ENCODE measurements around the gene PI16.

PI16 gene

DNA sequence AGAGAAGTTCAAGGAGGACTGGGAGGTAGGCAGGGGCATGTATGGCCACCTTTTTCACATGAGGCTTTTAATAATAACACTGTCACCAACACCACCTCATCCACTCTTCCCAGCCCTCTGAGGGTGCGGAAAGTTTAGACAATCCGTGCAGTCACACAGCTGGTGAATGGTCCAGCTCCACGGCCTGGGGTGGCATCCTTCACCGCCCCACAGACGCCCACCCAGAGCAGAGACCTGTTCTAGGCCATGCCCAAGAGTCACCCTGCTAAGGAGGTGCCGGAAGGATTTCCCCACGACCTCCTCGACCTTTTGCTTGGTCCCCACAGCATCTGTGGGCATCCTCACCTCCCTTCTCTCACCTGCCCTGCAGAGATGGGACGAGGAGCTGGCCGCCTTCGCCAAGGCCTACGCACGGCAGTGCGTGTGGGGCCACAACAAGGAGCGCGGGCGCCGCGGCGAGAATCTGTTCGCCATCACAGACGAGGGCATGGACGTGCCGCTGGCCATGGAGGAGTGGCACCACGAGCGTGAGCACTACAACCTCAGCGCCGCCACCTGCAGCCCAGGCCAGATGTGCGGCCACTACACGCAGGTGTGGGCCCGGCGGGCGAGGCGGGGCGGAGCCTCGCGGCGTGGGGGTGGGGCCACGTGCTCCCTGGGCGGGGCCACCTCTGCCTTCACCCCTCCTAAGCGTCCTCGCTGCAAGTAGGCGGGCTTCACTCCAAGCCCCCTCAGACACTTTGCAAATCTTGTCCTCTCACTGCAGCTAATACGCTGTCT is 4.4 kb downstream of the PI16 start:
- no peak for DNase-seq

DNA sequence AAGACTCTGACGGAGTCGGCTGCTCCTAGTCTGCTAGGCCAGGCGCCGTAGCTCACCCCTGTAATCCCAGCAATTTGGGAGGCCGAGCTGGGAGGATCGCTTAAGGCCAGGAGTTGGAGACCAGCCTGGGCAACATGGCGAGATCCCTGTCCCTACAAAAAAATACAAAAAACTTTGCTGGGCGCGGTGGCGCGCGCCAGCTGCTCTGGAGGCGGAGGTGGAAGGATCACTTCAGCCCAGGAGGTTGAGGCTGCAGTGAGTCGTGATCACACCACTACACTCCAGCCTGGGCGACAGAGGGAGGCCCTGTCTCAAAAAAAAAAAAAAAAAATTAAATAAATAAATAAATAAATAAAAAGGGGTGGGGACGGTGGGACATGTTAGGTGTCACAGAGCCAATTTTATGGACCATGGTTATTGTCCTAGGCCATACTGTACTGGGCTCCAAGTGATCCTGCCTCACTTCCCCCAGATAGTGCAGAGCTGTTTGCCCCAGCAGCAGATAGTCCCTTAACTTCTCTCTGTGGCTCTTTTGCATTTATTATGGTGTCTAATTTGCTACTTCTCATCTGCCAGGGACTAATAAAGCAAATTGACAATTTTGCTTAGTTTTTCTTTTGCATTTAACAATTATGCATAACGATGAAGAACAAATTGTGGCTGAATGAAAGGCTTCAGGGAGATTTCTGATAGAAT is 5.2 kb downstream of the PI16 start:
- DNase-seq = no peak

DNA sequence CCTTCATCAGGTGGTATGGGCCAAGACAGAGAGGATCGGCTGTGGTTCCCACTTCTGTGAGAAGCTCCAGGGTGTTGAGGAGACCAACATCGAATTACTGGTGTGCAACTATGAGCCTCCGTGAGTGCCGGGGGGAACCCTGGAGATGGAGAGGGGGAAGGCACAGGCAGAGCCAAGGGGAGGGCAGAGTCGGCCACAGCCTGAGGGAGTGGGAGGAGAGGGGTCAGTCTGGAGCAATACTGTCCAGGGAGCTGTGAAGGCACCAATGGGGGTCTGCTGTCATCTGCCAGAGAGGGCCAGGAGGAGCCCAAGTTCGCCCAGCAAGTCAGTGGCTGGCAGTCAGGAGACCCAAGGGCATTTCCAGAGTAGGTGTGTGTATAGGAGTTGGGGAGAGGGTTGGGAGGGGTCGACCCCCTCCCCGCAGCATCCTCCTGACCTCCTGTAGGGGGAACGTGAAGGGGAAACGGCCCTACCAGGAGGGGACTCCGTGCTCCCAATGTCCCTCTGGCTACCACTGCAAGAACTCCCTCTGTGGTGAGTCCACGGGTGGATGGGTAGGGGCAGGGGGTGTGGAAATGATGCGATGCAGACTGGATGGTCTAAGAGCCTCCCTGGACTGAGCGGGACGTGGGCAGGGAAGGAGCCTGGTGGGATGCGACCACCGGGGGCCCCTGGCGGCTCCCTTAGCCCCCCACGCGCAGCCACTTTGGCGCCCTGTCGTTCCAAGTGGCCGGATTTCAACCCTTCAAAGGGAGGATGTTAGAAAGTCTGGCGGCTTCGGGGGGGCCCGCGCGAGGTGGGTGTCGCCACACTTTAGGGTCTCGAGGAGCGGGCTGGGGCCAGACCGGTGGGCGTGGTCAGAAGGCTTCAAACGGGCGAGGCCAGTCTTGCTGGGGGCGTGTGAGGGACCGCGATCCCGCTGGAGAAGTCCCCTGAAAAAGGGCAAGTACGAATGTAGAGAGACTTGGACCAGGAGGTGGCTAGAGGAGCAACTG is 7.2 kb downstream of the PI16 start:
- no peak for DNase-seq

DNA sequence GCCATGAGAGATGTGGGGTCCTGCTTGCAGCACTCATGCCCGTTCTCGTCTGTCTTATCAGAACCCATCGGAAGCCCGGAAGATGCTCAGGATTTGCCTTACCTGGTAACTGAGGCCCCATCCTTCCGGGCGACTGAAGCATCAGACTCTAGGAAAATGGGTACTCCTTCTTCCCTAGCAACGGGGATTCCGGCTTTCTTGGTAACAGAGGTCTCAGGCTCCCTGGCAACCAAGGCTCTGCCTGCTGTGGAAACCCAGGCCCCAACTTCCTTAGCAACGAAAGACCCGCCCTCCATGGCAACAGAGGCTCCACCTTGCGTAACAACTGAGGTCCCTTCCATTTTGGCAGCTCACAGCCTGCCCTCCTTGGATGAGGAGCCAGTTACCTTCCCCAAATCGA is 8.3 kb downstream of the PI16 start:
- peak; percentile 69 to 70 for DNase-seq

DNA sequence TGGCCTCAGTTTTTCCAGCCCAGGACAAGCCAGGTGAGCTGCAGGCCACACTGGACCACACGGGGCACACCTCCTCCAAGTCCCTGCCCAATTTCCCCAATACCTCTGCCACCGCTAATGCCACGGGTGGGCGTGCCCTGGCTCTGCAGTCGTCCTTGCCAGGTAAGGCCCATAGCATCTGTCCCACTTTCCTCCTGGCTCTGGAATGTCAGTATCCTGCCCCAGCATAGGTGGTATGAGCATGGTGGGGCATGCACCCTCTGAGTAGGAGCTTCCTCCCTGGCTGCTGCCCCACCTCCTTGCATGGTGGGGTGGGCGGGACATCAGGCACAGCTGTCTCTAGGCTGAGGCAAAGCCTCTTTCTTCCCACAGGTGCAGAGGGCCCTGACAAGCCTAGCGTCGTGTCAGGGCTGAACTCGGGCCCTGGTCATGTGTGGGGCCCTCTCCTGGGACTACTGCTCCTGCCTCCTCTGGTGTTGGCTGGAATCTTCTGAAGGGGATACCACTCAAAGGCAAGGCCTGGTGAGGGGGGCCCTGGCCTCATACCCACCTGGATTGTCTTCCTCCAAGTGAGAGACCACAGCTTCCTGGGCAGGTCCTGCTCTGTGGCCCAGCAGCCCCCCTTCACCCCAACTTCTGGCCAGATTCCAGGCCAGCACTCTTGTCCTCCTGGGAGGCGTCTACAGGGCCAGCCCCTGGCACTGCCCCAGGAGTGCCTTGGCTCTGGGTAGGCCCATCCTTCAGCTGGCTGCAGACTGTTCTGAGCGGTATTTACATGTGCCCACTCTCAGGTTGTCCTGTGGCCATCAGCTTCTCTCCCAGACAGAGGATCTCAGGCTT is 9.1 kb downstream of the PI16 start:
- no peak for DNase-seq

DNA sequence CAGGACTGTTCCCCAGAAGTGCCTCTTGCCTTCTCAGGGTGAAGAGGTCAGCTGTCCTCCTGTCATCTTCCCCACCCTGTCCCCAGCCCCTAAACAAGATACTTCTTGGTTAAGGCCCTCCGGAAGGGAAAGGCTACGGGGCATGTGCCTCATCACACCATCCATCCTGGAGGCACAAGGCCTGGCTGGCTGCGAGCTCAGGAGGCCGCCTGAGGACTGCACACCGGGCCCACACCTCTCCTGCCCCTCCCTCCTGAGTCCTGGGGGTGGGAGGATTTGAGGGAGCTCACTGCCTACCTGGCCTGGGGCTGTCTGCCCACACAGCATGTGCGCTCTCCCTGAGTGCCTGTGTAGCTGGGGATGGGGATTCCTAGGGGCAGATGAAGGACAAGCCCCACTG is 9.8 kb downstream of the PI16 start:
- DNase-seq = no peak

DNA sequence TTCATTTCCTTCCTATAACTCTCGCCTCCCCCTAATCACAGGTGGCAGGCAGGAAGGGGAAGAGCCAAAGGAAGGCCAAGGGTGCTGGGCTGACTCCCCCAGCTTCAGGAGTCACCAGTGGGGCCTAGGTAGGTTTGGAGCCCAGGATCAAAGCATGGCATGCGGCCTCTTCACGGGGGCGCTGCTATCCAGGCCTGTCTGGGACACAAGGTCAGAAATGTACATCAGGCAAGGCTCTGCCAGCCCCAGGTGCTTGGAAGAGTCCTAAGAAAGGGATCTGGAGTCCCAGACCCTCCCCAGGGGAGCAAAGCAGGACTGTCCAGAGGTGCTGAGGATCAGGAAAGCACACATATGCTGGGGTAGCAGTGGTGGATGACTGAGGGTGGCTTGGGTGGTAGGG is 10.4 kb downstream of the PI16 start:
- no peak for DNase-seq

DNA sequence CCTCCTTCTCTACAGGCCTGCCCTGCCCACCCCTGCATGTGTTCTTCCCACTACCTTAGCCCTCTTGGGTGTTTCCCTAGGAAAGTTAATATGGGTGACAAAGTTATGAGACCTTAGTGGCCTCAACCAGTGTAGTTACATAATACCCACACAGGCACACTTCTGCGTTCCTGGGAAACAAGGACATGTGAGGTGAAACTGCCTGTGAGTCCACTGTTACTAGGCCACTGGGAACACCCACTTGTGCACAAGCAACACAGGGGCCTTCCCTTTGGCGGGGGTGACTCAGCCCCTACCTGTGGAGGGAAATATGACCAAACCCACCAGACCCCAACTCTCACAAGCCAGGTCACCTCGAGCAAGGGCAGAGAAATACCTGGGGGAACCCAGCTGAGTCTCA is 12.8 kb downstream of the PI16 start:
- no peak for DNase-seq

DNA sequence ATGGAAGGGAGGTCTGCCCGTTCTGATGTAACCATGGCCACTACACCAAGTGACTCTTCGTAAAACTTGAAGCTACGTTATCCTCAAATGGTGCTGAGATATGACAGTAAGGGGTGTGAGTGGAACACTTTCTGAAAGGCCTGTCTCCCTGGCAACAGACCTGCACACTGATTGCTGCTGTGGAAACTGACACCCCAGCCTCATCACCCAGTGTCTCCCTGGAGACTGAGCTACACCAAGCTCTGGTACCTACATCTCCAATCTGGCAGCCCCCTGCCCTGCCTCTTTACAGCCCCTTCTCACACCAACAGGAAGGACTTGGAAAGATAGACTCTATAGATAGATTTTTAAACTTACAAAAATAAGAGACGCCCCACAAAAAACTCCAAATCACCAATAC is 13.2 kb downstream of the PI16 start:
- no peak for DNase-seq

DNA sequence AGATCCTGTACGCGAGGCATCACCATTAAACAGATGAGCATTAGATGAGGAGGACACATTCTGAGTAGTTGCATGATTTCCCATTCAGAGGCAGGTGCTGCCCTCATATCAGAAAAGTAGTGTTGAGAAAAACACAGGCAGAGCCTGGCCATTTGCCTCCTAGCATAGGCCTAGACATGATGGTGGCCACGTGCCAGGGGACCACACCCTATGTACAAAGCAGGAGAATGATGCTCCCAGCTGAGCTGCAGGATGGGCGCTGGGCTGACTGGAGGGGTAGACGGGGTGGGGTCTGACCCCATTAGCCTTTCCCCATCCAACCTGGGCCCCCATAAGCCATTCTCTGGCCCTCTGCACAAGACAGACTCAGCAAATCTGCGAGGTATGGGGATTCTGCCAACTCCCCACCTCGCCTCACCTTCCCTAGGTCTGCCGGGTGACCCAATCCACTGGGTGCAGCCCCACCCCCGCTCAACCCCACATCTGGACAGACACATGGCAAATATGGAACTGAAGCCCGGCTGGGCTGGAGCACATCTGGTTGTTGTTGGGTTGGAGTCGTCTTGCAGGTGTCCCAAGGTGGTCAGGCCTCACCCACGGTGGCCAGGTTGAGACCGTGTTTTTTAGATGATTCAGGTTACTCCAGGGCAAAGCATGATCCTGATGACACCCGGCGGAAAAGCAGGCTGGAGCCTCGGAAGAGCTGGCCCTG is 13.9 kb downstream of the PI16 start:
- no peak for DNase-seq

DNA sequence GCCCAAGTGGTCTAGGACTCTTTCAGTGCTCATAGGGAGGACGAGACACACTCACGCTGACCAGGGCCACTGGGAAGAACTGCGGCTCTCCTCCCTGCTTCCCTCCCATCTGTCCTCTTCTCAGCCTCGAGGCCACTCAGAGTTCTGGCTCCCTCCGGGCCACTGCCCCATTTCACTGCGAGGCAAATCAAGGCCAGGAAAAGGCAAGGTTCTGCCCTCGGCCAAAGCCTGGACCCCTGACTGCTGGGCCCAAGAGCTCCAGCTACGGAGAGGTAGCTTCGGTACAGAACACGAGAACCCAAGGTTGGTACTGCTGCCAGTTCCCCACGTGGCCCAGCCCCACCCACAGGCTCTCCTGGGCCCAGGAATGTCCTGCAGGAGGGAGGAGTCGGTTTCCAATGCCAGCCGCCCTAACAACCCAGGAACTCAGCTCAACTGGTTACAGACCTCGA is 14.7 kb downstream of the PI16 start:
- DNase-seq = no peak

DNA sequence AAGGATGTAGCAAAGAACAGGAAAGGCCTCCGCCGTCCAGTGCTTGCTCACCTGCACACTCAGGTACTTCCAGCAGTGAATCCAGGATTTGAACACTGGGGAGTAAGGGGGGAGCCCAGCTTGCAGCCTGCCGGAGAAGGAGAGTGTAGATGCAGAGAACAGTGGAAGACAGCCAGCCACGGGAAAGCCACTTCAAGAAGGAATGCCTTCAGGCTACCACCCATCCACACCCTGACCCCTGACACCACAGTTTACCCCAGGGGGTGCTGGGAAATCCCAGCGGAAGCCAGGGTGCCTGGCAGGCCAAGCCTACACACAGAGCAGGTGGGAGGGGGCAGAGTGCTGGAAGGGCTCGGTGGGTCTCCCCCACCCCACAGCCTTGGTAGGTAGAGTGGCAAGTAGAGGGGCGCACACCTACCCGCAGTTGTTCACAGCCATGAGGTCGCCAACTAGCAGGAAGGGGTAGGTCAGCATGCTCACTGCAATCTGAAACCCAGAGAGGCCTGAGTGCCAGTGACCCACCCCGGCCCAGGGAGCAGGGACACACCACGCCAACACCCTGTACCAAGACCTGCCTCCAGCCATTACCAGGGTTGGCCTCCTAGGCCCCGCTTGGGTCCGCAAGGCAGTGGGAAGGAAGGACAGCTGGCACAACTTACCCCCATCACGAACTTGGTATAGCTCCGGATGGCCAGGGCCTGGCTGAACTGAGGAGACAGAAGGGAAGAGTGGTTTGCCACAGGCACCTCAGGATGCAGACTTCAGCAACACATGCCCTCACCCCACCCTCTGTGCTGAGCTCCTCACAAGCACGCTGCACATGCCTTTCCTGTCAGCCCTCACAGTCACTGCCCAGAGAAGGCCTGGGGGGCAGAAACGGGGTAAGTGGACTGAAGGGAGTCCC is 15.7 kb downstream of the PI16 start:
- no peak for DNase-seq

DNA sequence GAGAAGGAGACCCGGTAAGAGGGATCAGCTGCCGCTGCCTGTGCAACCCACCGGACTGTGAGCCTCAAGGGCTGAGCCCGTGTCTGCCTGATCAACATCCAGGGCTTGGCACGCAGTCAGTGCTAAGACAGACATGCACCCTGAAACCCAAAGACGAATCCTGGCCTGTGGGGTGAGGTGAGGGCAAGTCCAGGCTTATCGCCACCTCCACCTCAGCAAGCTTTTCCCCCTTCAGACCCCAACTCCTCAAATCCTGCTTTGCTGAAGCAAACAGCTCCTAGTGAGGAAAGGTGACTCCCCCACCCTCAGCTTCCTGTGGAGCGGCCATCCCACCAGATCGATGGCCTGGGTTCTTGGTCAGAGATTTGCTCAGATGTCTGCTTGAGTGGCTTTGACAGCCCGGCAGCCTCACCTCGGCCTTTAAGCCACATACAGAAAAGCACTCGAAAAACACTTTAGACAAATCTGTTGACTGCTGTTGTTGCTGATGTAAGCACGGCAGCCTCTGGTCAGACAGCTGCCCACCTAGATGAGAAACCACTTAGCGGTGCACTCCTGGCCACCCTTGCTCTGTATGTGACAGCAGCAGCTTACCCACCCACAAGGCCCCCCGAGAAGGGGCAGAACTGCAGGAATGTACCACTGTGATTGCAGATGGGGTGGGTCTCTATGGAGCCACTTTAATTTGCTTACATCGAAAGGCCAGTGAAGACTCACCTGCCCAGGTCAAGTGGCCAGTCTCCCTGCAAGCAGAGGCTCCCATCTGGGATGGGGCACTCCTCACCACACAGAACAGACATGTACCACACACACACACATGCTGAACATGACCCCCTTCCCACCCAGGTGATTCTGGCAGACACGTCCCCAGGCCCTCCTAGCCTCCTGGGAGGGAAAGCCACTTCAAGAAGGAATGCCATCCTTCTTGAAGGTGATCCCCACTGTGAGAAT is 16.6 kb downstream of the PI16 start:
- no peak for DNase-seq

DNA sequence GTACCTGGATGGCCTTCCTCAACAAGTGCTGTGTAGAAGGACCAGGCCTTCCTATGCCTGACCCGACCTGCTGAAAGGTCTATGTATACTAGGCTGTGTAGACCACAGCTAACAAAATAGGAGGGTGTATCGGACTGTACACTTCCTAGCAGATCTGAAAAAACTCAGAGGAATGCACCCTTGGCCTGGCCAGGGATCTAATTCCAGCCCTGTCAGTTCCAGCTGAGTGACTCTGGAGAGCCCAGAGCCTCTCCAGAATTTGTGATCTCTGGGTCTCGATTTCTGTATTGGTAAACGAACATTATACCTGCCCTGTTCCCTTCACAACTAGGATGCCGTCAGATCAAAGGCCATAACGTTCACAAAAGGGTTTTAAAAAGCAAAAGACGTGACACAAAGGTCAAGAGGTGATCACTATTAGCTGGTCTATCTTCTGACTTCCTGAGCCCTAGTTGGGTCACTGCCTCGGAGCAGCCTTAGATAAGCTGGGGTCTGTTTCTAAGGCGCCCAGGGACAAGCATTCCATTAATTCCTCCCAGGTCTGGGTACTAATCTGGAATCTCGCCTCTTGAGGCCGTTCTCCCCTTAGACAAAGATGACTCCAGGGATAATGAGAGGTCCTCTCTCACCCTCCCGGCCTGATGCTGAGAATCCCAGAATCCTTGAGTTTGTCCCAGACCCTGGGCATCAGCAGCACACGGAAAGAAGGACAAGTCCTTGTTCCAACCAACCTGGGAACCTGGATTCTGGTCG is 17.6 kb downstream of the PI16 start:
- DNase-seq = no peak

DNA sequence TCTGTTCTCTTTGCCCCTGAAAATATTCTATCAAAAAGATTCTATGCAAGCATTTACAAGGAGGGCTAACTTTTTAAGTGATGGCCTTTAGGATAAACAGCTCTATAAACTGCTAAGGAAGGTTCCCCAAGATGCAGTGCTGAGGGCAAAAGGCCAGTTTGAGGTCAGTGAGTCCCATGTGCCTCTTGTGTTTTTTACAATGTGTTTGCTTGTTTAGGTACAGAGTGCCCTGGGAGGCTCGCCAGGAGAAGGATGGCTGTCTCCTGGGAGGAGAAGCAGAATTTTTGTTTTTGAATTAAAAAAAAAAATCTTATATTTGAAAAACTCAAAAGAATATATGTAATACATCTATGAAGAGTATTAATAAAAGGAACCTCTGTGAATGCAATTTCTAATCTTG is 18.7 kb downstream of the PI16 start:
- no peak for DNase-seq

DNA sequence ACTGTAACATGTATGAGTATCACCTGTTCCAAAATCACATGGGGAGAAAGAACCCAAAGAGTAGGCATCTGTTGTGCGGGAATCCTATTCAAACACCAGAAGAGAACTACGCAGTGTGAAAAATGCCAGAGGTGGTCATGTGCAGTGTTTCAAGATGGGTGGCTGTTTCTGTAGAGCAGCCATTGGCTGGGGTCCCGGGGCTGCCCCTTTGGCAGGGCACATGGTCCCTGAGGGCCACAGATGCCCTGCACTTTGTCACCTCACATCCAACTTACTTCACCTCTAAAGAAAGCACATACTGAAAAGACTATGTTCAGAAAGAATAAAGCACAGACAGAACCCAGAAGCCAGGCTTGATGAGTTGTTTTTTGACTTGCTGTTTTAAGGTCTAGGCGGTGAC is 19.1 kb downstream of the PI16 start:
- DNase-seq = no peak

DNA sequence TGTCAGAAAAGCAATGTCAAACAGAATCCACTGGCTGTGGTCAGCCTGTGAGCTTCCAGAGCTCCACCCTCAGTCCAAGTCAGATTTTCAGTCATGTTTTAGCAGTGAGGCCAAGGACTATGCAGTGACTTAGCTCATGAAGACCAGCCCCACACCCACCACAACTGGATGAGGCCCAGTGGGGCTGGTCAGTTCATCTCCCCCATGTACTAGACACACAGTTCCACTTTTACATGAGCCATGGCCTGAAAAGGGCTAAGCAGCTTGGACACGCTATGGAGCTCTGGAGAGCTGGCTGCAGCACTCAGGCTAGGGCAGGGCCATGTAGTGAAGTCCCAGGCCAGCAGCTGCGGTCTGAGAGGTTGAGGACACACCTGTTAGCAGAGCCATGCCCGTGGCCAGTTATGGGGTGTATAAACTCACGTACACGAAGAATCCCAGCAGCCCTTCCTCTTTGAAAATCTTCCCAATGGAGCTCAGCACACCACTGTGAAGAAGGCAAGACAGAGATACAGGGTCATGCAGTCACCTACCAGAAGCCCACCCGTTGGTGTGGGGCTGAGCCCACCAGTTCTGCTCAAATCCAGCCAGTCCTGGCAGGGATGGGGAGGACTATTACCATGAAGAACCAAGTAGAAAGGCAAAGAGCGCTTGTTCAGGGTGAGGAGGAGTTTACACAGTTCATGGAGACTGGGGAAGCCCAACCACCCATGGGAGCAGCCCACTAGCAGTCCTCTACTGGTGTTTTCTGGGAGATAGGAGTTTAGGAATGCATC is 20.9 kb downstream of the PI16 start:
- no peak for DNase-seq

DNA sequence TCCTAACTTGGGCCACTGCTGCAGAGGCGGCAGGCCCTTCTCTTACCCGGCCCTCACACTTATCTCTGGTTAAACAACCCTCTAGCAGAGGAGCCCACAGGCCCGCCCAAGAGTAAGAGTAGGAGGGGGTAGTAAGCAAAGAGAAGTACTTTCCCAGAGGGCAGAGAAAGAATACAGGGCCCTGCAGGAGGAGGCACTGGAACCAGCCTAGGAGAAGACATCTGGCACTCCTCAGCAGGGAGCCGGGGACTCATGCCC is 21.4 kb downstream of the PI16 start:
- no peak for DNase-seq
